NCI-H526 treated with DMSO at 0.1 percent for 48 hours (cell line): Measurements from ENCODE around the gene ZNF646.
A peak's percentile ranks its signal among the peaks of the same experiment; 100 is the strongest.

Experiments used
- DNase-seq: peaks from one replicate; lab custom pipeline; 2025; lab: John Stamatoyannopoulos, UW

The ZNF646 gene

DNA sequence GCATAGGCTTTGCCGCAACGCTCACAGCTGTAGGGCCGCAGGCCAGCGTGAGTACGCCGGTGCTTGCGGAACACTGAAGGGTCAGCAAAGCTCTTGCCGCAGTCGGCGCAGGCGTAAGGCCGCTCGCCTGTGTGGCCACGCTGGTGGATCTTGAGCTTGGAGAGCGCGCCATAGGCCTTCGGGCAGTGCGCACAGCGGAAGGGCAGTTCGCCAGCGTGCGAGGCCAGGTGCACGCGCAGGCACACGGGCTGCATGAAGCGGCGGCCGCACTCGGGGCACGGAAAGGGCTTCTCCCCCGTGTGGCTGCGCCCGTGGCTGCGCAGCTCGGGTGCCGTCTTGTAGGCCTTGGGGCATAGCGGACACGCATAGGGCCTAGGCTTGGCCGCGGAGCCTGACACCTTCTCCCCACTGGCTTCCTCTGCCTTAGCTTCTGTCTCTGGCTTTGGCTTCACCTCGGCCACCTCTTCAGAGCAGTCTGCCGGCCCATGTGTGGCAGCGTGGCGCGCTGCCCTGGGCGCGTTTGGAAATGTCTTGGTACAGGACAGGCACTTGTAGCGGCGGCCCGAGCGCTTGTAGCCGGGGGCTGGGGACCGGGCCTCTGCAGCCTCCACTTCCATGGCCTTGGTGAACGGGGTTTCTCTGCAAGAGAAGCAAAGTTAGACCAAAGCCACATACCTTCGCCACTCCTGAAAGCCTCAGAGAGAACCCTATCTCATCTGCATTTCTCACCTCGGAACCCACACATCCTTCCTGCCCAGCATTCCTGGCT lies 10.2 kb upstream of the ZNF646 start:
- no peak for DNase-seq

GRCh38 chr16:31064882-31065461 lies 9.2 kb upstream of the ZNF646 start:
- DNase-seq = no peak

GRCh38 chr16:31067342-31067741 lies 6.9 kb upstream of the ZNF646 start:
- no peak for DNase-seq

- no peak for DNase-seq
Observed at GRCh38 chr16:31071861-31072260, 2.4 kb upstream of the ZNF646 start.

DNA sequence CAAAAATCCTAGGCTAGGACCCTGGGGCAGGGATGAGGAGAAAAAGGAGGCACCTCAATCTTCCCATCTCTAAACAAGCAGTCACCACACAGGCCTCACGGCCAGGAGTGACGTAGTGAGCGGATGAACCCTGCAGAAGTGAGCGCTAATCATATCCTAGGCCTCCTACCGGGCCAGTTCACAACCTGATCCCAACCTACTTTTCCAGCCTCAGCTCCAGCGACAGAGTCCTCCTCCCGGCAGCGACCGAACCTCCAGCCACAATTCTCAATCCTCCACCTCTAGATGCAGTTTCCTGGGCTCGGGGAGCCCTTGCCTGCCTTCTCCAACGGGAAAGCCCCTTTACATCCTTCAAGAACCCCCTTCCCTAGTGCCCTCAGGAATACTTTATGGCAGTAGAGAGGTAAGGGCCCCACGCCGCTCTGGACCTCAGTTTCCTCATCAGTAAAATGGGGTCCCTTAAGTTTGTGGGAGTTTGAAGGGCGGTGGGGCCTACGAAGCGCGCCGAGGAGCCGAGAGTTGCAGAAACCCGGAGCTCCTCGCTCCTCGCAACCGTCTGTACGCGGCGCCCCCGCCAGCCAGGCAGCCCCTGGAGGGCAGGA lies 1.6 kb upstream of the ZNF646 start:
- peak; percentile 13 for DNase-seq

DNA sequence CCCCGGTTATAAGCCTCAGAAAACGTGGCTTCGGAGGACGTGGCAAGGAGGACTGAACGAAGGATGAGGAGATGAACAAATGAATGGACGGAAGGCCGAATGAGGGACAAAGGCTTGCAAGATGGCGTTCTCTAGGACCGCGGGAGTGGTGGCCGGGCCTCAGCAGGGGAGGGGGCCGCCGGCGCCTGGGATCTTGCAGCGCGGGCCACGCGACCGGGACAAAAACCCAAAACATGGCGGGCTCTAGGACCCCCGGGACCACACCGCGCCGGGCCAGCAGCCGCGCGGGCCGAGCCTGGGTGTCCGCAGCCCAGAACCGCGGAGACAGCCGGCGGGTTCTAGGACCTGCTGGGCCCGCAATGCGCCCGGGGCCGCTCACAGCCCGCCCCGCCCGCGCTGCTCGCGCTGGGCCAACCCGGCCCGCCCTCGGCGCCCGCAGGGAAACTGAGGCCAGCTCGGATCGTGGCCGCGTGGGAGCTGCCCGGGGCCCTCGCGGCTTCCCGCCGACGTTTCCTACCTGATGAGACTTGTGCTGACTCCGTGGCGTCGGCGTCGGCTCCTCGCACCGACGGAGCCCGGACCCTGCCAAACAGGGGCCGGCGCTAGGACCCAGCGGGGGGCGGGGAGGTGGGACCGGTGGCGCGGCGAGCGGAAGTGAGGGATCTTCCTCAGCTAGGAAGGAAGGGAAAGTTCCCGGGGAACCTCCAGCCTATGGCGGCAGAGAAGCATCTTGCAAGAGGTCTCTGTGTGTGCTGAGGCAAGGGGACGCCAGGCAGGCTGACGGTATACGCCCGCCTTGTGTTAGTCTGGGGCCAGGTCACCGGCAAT lies 866 bp upstream of the ZNF646 start:
- peak; percentile 78 for DNase-seq

- no peak for DNase-seq
Observed at GRCh38 chr16:31074814-31075183, 577 bp downstream of the ZNF646 start.

DNA sequence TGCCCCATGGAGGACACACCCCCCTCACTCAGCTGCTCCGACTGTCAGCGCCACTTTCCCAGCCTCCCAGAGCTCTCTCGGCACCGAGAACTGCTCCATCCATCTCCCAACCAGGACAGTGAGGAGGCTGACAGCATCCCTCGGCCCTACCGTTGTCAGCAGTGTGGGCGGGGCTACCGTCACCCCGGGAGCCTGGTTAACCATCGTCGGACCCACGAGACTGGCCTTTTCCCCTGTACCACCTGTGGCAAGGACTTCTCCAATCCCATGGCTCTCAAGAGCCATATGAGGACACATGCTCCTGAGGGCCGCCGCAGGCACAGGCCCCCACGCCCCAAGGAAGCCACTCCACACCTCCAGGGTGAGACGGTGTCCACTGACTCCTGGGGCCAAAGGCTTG lies 2.1 kb downstream of the ZNF646 start:
- DNase-seq = no peak

DNA sequence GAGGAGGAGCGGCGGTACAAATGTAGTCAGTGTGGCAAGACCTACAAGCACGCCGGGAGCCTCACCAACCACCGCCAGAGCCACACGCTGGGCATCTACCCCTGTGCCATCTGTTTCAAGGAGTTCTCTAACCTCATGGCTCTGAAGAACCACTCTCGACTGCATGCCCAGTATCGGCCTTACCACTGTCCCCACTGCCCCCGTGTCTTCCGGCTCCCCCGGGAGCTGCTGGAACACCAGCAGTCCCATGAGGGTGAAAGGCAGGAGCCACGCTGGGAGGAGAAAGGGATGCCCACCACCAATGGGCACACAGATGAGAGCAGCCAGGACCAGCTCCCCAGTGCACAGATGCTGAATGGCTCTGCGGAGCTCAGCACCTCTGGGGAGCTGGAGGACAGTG lies 2.8 kb downstream of the ZNF646 start:
- no peak for DNase-seq

- no peak for DNase-seq
Observed at GRCh38 chr16:31077592-31078396, 3.6 kb downstream of the ZNF646 start.

- DNase-seq = no peak
Observed at GRCh38 chr16:31078597-31079341, 4.5 kb downstream of the ZNF646 start.

- no peak for DNase-seq
Observed at GRCh38 chr16:31079342-31079944, 5.2 kb downstream of the ZNF646 start.

GRCh38 chr16:31080035-31080629 lies 5.9 kb downstream of the ZNF646 start:
- no peak for DNase-seq

DNA sequence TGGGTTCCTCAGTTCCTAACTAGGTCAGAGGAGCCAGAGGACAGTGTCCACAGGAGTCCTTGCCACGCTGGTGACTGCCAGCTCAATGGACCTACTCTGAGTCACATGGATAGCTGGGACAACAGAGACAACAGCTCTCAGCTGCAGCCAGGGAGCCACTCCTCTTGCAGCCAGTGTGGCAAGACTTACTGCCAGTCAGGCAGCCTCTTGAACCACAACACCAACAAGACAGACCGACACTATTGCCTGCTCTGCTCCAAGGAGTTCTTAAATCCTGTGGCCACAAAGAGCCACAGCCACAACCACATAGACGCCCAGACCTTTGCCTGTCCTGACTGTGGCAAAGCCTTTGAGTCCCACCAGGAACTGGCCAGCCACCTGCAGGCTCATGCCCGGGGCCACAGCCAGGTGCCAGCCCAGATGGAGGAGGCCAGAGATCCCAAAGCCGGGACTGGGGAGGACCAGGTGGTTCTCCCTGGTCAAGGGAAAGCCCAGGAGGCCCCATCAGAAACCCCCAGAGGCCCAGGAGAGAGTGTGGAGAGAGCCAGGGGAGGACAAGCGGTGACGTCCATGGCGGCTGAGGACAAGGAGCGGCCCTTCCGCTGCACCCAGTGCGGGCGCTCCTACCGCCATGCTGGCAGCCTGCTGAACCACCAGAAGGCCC lies 6.7 kb downstream of the ZNF646 start:
- no peak for DNase-seq

DNA sequence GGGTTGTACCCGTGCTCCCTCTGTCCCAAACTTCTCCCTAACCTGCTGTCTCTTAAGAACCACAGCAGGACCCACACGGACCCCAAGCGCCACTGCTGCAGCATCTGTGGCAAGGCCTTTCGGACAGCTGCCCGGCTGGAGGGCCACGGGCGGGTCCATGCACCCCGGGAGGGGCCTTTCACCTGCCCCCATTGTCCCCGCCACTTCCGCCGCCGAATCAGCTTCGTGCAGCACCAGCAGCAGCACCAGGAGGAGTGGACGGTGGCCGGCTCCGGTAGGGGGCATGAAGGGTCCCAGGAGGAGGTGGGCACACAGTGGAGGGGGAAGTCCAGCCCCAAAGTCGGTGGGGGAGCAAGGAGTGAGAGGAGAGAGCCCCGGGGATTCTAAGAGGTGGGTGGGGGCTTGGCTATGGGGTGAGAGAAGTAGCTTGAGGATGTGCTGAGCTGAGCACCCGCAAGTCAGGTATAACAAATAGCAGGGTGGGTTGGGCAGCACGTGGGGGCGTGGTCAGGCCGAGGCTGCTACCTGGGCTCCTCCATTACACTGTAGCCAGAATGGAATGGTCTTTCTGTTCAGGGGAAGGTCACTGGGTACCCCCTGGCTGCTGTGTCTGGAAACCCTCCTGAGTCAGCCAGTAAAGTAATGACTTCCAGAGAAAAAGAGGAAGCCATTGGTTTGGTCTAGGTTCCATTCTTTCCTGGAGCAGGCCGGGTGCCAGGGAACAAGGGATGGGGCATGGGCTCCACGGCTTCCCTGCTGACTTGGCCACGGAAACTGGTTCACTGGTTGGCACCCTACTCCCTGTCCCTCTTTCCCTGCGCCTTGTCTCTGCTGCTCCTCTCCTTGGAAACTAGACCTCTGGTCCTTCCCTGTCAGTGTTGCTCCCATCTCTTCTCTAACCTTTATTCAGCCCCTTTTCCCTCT lies 7.5 kb downstream of the ZNF646 start:
- no peak for DNase-seq

GRCh38 chr16:31082368-31083045 lies 8.3 kb downstream of the ZNF646 start:
- DNase-seq = no peak

- DNase-seq = no peak
Observed at GRCh38 chr16:31083081-31083480, 8.9 kb downstream of the ZNF646 start.

DNA sequence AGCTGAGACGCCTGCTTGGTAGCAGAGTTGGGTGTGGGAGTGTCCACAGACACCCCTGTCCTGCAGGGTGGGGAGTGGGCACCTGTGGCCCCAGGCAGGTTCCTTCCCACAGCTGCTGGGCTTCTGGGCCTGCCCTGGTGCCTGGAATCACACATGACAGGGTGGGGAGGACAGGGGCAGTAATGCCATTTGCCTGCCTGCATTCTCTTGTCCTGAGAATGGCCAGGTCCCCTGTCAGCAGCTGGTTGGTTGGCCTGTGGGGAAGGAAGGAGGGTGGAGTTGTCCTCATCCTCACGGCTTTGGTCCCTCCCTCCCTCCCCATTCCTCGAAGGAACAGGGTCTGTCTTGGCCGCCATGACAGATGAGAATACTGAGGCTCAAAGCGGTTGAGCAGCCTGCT lies 9.3 kb downstream of the ZNF646 start:
- no peak for DNase-seq
